GM19324 (cell line): ENCODE measurements around the gene PSME2.

Source experiments
- ATAC-seq: cut with Tn5 transposase; IDR thresholded peaks from one replicate; pipeline ENCODE4 v1.9.1; 2021; ENCODE audit warnings: mild to moderate bottlenecking, moderate library complexity; ENCODE audit not compliant: unreplicated experiment, low FRiP score

The PSME2 gene

GRCh38 chr14:24096545-24097181, 49.7 kb downstream of the PSME2 start:
- ATAC-seq = no peak

- ATAC-seq = peak; percentile 43
Observed at GRCh38 chr14:24095271-24096068, 50.9 kb downstream of the PSME2 start.

- ATAC-seq = no peak
Observed at GRCh38 chr14:24094841-24095270, 51.6 kb downstream of the PSME2 start.

GRCh38 chr14:24093901-24094840, 52.2 kb downstream of the PSME2 start, which contains the start of gene PCK2:
Gene PCK2, plus strand, starts transcription at chr14:24094311. Its CDS starts 95 bp downstream, at chr14:24094406.
- peak; percentile 59 for ATAC-seq
